ENCODE measurements around the gene WDR45B.

GRCh38 chr17:82678265-82678891, 30.1 kb upstream of the WDR45B start:
- TF ChIP-seq CTCF (IDR thresholded peaks at IDR 0.05; ENCODE audit: poor library complexity) (no peak), EZH2phosphoT487 (IDR thresholded peaks at IDR 0.05; ENCODE audit: low read depth, severe bottlenecking, unreplicated experiment) (no peak), EZH2 (IDR thresholded peaks at IDR 0.05; ENCODE audit: borderline replicate concordance) (no peak)

Data from hepatocyte (in vitro differentiated cells).